ENCODE results near the gene TSPAN2. TPM values are rescaled to one million over a fixed set of nuclear protein-coding genes. Genes with fewer than 3 reads are reported as not detected.

TSPAN2 gene
- polyA plus RNA-seq (2011; rRNA removed) (3.9 and 5.4 TPM in 2 replicates), polyA minus RNA-seq (2011; rRNA and poly(A)+ RNA removed) (0.82 and 2.9 TPM in 2 replicates)

DNA sequence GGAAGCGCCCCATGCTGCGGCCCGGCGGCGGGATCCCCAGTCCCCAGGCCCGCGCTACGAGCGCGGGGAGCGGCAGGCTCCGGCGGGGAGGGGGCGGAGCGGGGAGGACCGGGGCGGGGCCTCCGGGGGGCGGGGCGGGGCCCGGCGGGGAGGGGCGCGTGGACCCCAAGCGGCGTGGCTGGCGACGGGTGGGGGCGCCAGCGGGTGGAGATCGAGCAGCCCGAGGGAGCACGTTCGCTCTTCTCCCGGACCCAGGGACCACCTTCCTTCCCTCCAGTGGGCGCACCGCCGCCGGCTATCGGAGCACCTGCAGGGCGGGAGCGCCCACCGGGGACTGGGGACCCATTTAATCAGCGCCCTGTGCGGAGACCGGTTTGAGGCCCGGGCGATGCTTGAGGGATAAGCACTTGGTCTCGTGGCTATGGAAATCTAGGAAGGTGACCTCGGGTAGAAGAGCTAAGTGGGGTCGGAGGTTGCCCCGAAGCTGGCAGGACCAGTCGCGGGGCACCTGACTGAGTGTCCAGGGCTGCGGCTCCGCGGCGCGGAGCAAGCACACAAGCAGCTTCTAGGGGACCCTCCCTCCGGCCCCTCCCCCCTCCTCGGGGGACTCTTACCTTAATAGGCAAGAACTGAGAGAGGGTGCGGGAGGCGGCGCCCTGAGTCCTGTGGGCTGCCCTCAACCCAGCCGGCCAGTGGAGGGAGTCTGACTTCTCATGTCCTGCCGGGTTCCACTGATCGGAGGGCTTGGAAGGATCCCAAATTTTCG, at the start of gene TSPAN2:
Gene TSPAN2 (minus strand): TSS at position 84 of the 766 bp plus-strand sequence. CDS start 71 bp downstream, at position 13.
- TF ChIP-seq, protein P1, sequence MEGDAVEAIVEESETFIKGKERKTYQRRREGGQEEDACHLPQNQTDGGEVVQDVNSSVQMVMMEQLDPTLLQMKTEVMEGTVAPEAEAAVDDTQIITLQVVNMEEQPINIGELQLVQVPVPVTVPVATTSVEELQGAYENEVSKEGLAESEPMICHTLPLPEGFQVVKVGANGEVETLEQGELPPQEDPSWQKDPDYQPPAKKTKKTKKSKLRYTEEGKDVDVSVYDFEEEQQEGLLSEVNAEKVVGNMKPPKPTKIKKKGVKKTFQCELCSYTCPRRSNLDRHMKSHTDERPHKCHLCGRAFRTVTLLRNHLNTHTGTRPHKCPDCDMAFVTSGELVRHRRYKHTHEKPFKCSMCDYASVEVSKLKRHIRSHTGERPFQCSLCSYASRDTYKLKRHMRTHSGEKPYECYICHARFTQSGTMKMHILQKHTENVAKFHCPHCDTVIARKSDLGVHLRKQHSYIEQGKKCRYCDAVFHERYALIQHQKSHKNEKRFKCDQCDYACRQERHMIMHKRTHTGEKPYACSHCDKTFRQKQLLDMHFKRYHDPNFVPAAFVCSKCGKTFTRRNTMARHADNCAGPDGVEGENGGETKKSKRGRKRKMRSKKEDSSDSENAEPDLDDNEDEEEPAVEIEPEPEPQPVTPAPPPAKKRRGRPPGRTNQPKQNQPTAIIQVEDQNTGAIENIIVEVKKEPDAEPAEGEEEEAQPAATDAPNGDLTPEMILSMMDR (IDR thresholded peaks at IDR 0.05; ENCODE audit: insufficient read depth, low read depth, low read length) = peak; percentile 53
- CTCF ChIA-PET = interaction anchor here (0.7 to 3.8 kb wide), 8 partner anchors 8 to 217 kb away, joined by 3 to 17 read pairs (median 3); no protein-coding TSS in a partner anchor
- no peaks in the 10 kb centered on the region for H3K36me3 ChIP-seq (ENCODE audit: control insufficient read depth, insufficient read depth, low read length)
- H3K27me3 ChIP-seq (ENCODE audit: control insufficient read depth, insufficient read depth, low read length) = peaks cover 3% of the 10 kb centered on the region; the same call in 1 of the 2 replicates
- POLR2A ChIA-PET = interaction anchor here (0.6 kb wide), 1 partner anchor 10 kb away, joined by 4 read pairs; no protein-coding TSS in a partner anchor
- peak within 1 kb of the TSS; percentile 59 for H3K4me3 ChIP-seq (ENCODE audit: low read depth, low read length)
- no peak for DNase-seq (ENCODE audit: low read depth)

DNA sequence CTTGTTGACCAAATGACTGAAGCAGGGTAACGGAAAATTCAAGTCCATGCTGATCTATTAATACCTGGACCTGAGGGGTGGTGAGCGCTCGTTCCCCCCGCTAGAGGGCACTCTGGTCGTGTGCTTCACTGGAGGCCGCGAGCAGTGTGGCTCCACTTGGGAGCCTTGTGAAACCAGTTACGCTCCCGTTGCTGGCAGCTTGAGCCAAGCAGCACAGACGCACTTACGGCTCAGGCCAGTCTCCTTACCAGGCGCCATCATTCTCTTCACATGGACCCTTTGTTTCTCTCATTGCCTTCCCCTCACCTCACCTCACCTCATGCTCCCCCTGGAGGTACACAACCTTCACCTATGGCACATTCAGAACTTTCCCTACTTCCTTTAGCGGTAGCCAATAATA, 49.7 kb upstream of the TSPAN2 start:
- H3K4me3 ChIP-seq (ENCODE audit: low read depth, low read length) = no peak overlapping the region
- peak; percentile 51 for DNase-seq (ENCODE audit: low read depth)
- ChIA-PET CTCF (interaction anchor here (0.6 to 9.1 kb wide), 56 partner anchors 13 to 457 kb away, joined by 3 to 170 read pairs (median 4); partner anchors contain the start of gene NGF), POLR2A (interaction anchor here (0.8 kb wide), 1 partner anchor 993 kb away, joined by 3 read pairs; no protein-coding TSS in a partner anchor)
- H3K27me3 ChIP-seq (ENCODE audit: control insufficient read depth, insufficient read depth, low read length) = no peaks in the 10 kb centered on the region
- H3K36me3 ChIP-seq (ENCODE audit: control insufficient read depth, insufficient read depth, low read length) = no peaks in the 10 kb centered on the region
- TF ChIP-seq, protein P1 (IDR thresholded peaks at IDR 0.05; ENCODE audit: insufficient read depth, low read depth, low read length) = peak; percentile 92

DNA sequence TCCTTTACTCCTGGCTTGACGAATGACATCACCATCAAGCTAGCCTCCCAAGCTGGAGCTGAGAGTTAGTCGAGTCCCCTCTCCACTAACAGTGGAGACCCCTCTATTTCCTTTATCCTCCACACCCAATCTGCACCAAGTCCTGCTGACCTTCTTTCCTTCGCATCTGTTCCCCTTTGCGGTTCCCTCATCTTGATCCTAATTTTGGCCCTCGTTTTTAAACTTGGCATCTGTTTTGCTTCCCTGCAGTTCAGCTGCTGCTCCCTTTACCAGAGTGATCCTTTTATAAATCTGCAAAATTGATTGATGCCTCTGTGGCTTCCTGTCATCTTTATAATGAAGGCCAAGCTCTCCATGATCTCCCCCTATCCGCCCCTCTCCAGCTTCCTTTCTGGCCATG, 49.0 kb upstream of the TSPAN2 start:
- TF ChIP-seq, protein P1 (IDR thresholded peaks at IDR 0.05; ENCODE audit: insufficient read depth, low read depth, low read length) = no peak
- POLR2A ChIA-PET = interaction anchor here (0.5 kb wide), 1 partner anchor 1354 kb away, joined by 18 read pairs; no protein-coding TSS in a partner anchor
- DNase-seq (ENCODE audit: low read depth) = no peak
- CTCF ChIA-PET = interaction anchor here (0.7 to 9.1 kb wide), 31 partner anchors 10 to 457 kb away, joined by 3 to 170 read pairs (median 7); partner anchors contain the start of gene NGF
- no peaks in the 10 kb centered on the region for H3K27me3 ChIP-seq (ENCODE audit: control insufficient read depth, insufficient read depth, low read length)
- H3K36me3 ChIP-seq (ENCODE audit: control insufficient read depth, insufficient read depth, low read length) = no peaks in the 10 kb centered on the region
- H3K4me3 ChIP-seq (ENCODE audit: low read depth, low read length) = no peak overlapping the region

DNA sequence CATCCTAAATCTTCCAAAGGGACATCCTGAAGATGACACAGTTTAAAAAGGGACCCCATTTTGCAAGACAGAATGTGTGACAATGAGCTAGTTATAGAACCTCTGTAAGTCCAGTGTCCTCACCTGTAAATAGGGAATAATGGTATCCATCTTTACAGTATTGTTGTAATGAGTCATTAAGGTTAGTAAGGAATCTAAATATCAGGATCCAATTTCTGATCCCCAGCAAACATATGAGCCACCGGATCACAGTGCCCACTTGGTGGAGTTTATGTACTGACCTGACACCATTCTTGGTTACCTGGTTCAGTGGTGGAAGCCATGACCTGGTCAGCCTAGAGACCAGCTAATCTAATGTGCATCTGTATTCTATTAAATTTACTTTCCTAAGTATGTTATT, 47.9 kb upstream of the TSPAN2 start:
- CTCF ChIA-PET = interaction anchor here (0.9 to 9.1 kb wide), 15 partner anchors 24 to 458 kb away, joined by 3 to 170 read pairs (median 9); partner anchors contain the start of gene NGF

More for the DNA sequence above, 47.9 kb upstream of the TSPAN2 start:
- POLR2A ChIA-PET = no interaction called here
- Histone ChIP-seq H3K27me3 (ENCODE audit: control insufficient read depth, insufficient read depth, low read length) (no peaks in the 10 kb centered on the region), H3K4me3 (ENCODE audit: low read depth, low read length) (no peak overlapping the region), H3K36me3 (ENCODE audit: control insufficient read depth, insufficient read depth, low read length) (no peaks in the 10 kb centered on the region)
- TF ChIP-seq, protein P1 (IDR thresholded peaks at IDR 0.05; ENCODE audit: insufficient read depth, low read depth, low read length) = no peak
- DNase-seq (ENCODE audit: low read depth) = no peak
